GM12865 (cell line): ENCODE results near the gene NDUFA9.

Experiments used
- DNase-seq: peaks from one replicate; pipeline ENCODE4 v3.0.0; 2010; ENCODE audit warnings: low read depth
- H3K4me3 ChIP-seq: 2 replicates; pipeline ENCODE4 v1.5.1; 2011; ENCODE audit warnings: mild to moderate bottlenecking, low read depth, low read length, control low read depth
- TF ChIP-seq, protein P1 (sequence below): IDR thresholded peaks from 2 replicates; pipeline ENCODE4 v1.5.1; 2011; ENCODE audit warnings: low read length, control low read depth, low read depth, inconsistent platforms; ENCODE audit not compliant: insufficient read depth; ENCODE audit errors: missing control alignments

The NDUFA9 gene

DNA sequence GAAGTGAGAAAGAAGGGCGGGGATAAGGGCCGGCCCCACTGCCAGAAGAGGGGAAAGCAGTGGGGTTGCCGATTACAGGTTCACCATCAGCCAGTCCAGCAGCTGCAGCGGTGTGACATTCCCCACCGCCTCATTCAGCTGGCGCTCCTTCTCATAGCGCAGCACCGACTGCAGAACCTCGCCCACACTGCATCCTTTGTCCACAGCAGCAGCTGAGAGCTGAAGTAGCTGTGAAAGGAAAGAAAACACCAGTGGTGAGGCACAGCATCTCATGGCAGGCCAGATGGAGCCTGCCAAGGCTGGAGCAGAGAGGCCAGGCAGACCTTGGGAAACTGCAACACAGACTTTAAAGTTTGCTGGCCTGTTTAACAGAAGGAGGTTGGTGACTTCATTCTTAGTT, 33.2 kb upstream of the NDUFA9 start:
- TF ChIP-seq, protein P1, sequence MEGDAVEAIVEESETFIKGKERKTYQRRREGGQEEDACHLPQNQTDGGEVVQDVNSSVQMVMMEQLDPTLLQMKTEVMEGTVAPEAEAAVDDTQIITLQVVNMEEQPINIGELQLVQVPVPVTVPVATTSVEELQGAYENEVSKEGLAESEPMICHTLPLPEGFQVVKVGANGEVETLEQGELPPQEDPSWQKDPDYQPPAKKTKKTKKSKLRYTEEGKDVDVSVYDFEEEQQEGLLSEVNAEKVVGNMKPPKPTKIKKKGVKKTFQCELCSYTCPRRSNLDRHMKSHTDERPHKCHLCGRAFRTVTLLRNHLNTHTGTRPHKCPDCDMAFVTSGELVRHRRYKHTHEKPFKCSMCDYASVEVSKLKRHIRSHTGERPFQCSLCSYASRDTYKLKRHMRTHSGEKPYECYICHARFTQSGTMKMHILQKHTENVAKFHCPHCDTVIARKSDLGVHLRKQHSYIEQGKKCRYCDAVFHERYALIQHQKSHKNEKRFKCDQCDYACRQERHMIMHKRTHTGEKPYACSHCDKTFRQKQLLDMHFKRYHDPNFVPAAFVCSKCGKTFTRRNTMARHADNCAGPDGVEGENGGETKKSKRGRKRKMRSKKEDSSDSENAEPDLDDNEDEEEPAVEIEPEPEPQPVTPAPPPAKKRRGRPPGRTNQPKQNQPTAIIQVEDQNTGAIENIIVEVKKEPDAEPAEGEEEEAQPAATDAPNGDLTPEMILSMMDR = no peak
- DNase-seq = no peak
- no peak overlapping the region for H3K4me3 ChIP-seq

DNA sequence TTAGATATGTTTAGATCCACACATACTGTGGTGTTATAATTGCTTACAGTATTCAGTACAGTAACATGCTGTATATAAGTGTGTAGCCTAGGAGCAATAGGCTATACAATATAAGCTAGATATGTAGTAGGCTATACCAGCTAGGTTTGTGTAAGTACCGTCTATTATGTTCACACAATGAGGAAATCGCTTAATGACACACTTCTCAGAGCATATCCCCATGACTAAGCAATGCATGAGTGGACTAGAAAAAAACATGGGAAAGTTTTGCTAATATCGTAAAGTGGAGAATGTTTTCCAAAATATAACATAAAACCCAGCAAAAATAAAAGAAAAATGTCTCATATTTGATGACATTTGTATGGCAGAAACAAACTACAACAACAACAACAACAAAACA, 27.4 kb upstream of the NDUFA9 start:
- TF ChIP-seq, protein P1 = no peak

DNA sequence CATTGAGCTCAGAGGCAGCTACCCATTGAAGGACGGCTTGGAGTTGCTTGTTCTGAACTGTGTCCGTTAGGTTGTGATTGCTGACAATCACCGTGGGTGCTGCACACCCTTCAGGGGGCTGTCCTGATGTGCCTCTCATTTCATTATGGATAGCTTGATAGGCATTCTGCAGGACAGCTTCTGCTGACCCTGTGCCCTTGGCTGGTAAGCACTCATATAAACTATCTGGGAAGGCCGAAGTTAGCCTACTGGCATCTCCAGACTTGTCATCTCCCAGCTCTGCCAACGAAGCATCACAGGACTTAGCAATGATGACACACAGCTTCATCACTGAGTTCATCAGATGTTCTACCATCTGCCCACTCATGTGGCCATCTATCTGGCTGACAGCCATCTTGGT, 22.4 kb upstream of the NDUFA9 start:
- TF ChIP-seq, protein P1 = no peak

More for the DNA sequence above, 27.4 kb upstream of the NDUFA9 start:
- no peak for DNase-seq
- no peak overlapping the region for H3K4me3 ChIP-seq

DNA sequence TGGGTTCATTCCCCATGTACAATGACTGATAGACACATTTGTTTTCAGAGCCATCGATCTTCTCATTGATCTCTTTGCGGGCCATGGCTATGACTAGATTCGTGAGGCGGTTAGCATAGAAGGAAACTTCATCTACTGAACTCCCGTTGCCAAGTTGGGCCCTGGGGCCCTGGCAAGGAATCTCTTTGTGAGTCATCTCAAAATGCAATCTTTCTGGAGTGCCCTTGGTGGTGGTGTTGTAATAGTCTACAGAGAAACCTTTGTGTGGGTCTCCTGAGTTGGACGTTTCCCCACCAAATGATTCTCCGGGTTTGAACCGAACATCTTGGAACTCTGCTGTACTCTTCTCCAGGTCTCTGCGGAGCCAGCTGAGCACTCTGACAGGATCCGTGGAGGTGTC, 20.5 kb upstream of the NDUFA9 start:
- TF ChIP-seq, protein P1 = no peak
- no peak overlapping the region for H3K4me3 ChIP-seq
- DNase-seq = no peak

More for the DNA sequence above, 22.4 kb upstream of the NDUFA9 start:
- no peak overlapping the region for H3K4me3 ChIP-seq
- no peak for DNase-seq

DNA sequence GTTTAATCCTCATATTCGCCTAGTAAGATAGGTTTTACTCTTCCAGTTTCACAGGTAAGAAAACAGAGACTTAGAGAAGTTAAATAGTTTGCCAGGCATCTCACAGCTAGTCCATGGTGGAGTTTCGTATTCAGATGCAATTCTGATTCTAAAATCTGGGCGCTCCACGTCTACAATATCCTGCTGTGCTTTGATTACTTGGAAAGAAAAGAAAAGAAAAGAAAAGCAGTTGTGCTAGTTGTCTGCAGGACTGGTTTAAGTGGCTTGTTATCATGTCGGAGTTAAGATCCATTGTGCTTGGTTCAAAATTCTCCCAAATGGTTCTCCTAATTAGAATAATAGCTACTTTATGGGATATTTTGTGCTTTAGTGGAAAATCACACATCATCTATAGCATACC, 18.7 kb upstream of the NDUFA9 start:
- TF ChIP-seq, protein P1 = no peak
- DNase-seq = no peak
- no peak overlapping the region for H3K4me3 ChIP-seq

DNA sequence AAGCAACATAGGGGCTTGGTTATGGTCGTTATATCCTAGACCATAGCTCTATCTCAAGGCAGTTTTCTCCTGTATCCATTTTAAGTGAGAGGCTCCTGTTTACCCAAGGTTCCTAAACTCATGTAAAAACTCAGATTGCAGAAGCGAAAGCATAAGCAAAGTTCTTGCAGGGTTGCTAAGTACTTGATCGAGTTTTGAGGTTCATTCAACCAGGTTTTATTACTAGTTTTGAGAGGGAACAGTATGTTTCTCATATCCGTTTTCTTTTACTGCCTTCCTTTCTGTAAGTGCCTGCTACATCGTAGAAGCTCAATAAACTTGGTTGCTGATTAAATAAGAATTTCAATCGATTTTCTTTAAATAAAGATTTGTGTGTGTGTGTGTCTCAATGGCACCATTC, 5.2 kb upstream of the NDUFA9 start:
- DNase-seq = peak; percentile 60
- TF ChIP-seq, protein P1 = no peak

DNA sequence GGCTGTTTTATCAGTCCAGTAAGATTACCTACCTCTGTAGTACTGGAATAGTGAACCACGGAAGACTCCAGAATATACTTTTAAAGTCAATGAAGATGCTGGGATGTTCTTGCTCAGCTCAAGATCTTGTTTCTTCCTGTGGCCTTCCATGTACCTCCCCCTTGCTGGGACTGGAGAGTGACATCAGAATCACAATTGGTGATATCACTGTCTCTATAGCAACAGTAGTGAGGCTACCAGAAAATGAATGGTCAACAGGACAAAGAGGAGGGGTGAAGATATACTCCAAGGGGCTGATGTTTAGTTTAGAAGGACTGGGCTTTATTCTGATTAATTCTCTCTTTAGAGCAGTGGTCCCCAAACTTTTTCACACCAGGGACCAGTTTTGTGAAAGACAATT, 3.9 kb upstream of the NDUFA9 start:
- TF ChIP-seq, protein P1 = no peak
- no peak overlapping the region for H3K4me3 ChIP-seq
- no peak for DNase-seq

More for the DNA sequence above, 5.2 kb upstream of the NDUFA9 start:
- H3K4me3 ChIP-seq = no peak overlapping the region
